Kidney (tissue), 14 donors: Measurements from ENCODE around the gene CETP. TPM values are rescaled to one million over a fixed set of nuclear protein-coding genes. Genes with fewer than 3 reads are reported as not detected.

Source experiments
- DNase-seq, 5 donors: peaks; one replicate each; pipeline ENCODE4 v3.0.0-alpha.2; 2013 to 2020
- FAIRE-seq: peaks from 2 replicates; lab custom pipeline; 2012; peaks lifted over from hg19 to GRCh38; lab: Jason Lieb, UNC
- H3K27ac ChIP-seq, 2 donors: one replicate each; pipeline ENCODE4 v1.7.0; 2013; ENCODE audit warnings: low read depth in 2 of 2, low read length in 2 of 2, inconsistent platforms in 1 of 2
- H3K27me3 ChIP-seq: one replicate; pipeline ENCODE4 v1.7.1; 2013; ENCODE audit warnings: low read length, inconsistent platforms; ENCODE audit not compliant: control insufficient read depth, insufficient read depth
- H3K36me3 ChIP-seq, 3 donors: one replicate each; pipeline versions ENCODE4 v1.7.0 to v1.7.1; 2013; ENCODE audit warnings: low read length in 3 of 3, control low read depth in 1 of 3, inconsistent platforms in 1 of 3; ENCODE audit not compliant: insufficient read depth in 3 of 3, control insufficient read depth in 2 of 3
- H3K4me1 ChIP-seq, 3 donors: one replicate each; pipeline versions ENCODE4 v1.7.0 to v1.7.1; 2013; ENCODE audit warnings: low read length in 3 of 3, inconsistent platforms in 1 of 3, low read depth in 1 of 3; ENCODE audit not compliant: control insufficient read depth in 2 of 3, insufficient read depth in 2 of 3
- H3K4me3 ChIP-seq, 3 donors: one replicate each; pipeline versions ENCODE4 v1.7.0 to v1.8.1; 2013; ENCODE audit warnings: low read length in 3 of 3, control low read depth in 1 of 3, inconsistent platforms in 1 of 3
- H3K9ac ChIP-seq, 3 donors: one replicate each; pipeline versions ENCODE4 v1.7.0 to v1.7.1; 2013; ENCODE audit warnings: low read length in 3 of 3, control low read depth in 1 of 3, inconsistent platforms in 1 of 3
- H3K9me3 ChIP-seq, 3 donors: one replicate each; pipeline versions ENCODE4 v1.7.0 to v1.7.1; 2013; ENCODE audit warnings: low read length in 3 of 3, control low read depth in 1 of 3, inconsistent platforms in 1 of 3; ENCODE audit not compliant: control insufficient read depth in 2 of 3, insufficient read depth in 1 of 3
- CTCF ChIP-seq: IDR thresholded peaks from 3 replicates; pipeline ENCODE4 v1.5.1; 2012; ENCODE audit warnings: mild to moderate bottlenecking, moderate library complexity, borderline replicate concordance; ENCODE audit not compliant: insufficient read depth; ENCODE audit errors: extremely low read depth
- intact Hi-C: fragments of 100-400 bp; cut with DNase I; formaldehyde crosslinking; loops from one replicate; pipeline ENCODE4 v1.11.1; 2022
- polyA plus RNA-seq: library from polyadenylated mRNA; stranded (reverse); fragments of 350-450 nt; fragmentation: Illumina TruSeq; extraction: RNeasy Lipid Tissue Mini Kit (QIAGEN cat#74804); gene quantifications from one replicate; pipeline ENCODE4 v1.2.3, GENCODE V29; 2014; ENCODE audit warnings: low read depth, low replicate concordance; ENCODE audit not compliant: insufficient read depth
- total RNA-seq: library from RNA; stranded (reverse); fragmentation: NEBNext Ultra II Directional; extraction: Animal tissue kit (Norgen Biotek cat#: 25700); gene quantifications from one replicate; pipeline ENCODE4 v1.2.1, GENCODE V29; 2021
- donor health status: control.
- donor health status: control.
- donor health status: control.
- donor health status: control.
- donor health status: control.
- donor health status: DM: yes; HTN: yes; CAD: no.
- donor health status: Normal renal cell carcinoma (clear cell type).

The CETP gene
- total and polyA plus RNA-seq, 2 donors from 2014 or later = 1.3 to 2.1 TPM

GRCh38 chr16:56967733-56968132 is 6.0 kb downstream of the CETP start:
- Histone ChIP-seq H3K27me3 (no peaks in the 10 kb centered on the region), H3K9me3 (no peaks in the 10 kb centered on the region), H3K9ac (no peak overlapping the region), H3K4me3 (no peak overlapping the region), H3K36me3 (no peaks in the 10 kb centered on the region), H3K27ac (no peak overlapping the region), H3K4me1 (peaks cover 0 to 11% (median 7%) of the 10 kb centered on the region in 3 donors)
- no peak for TF ChIP-seq CTCF
- intact Hi-C loops = no loop called here
- DNase-seq (no peak), FAIRE-seq (no peak)

DNA sequence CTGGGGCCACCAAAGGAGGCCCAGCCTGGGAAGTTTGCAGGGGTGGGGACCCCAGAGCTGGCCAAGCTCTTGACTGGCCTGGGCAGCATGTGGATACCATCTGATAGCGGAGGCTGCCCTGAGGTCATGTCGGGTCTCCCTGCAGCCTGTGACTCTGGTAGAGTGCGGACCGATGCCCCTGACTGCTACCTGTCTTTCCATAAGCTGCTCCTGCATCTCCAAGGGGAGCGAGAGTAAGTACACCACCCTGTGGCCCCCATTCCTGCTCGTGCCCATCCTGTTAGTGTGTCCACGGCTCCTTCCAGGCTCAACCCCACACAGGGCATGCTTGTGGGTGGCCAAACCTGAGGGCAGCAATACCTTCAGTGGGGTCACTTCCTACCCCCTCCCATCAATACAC is 8.0 kb downstream of the CETP start:
- intact Hi-C loops = loop anchor here (10.0 kb wide), 1 partner anchor 75 kb away; no protein-coding TSS in a partner anchor

GRCh38 chr16:56970934-56971767 is 9.4 kb downstream of the CETP start:
- peaks cover 0 to 3% (median 0%) of the 10 kb centered on the region in 3 donors for H3K4me1 ChIP-seq
- H3K36me3 ChIP-seq = no peaks in the 10 kb centered on the region
- no peak overlapping the region for H3K4me3 ChIP-seq
- no peak overlapping the region for H3K27ac ChIP-seq
- H3K27me3 ChIP-seq = no peaks in the 10 kb centered on the region
- DNase-seq = no peak
- H3K9me3 ChIP-seq = no peaks in the 10 kb centered on the region
- TF ChIP-seq CTCF = no peak
- no peak for FAIRE-seq
- no peak overlapping the region for H3K9ac ChIP-seq
- intact Hi-C loops = loop anchor here (10.0 kb wide), 1 partner anchor 74 kb away; no protein-coding TSS in a partner anchor

More for the DNA sequence above, 8.0 kb downstream of the CETP start:
- DNase-seq (no peak), FAIRE-seq (no peak)
- TF ChIP-seq CTCF = no peak
- Histone ChIP-seq H3K36me3 (no peaks in the 10 kb centered on the region), H3K27me3 (no peaks in the 10 kb centered on the region), H3K9ac (no peak overlapping the region), H3K9me3 (no peaks in the 10 kb centered on the region), H3K4me1 (peaks cover 0 to 6% (median 5%) of the 10 kb centered on the region in 3 donors), H3K4me3 (no peak overlapping the region), H3K27ac (no peak overlapping the region)
